Measurements from ENCODE around the gene SOX11.
"Not testable (repeated sequence)": the region's sequence is repeated elsewhere in the genome, so short reads cannot be mapped to it uniquely, and the experiment has no call there.

SOX11 gene

DNA sequence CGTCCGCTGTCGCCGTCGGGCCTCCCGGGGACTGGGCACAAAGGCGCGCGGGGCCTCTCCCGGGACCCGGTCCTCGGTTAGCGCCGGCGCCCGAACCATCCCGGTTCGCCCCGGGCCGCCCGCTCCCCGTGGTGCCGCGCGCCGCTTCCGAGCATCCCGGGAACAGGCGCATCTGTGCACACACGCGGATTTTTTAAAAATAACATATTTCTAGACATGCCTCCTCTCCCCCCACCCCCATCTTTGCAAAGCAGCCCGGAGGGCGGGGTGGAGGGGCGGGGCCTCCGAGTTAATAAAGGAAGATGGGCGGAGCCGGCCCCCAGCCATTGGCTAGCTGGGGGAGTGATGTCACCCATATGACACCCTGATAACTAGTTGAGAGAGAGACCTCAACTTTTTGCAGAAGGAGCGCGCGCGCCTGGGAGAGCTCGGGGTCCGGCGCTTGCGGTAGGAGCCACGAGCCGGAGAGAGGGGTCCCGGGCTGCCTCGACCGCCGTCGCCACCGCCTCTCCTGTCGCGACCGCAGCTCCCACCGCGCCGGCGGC is at the start of gene SOX11:
Gene SOX11, plus strand, starts transcription at position 400 of the 545 bp plus-strand sequence. CDS start 338 bp downstream, outside the sequence.
- DNase-seq = peak; percentile 18

GRCh38 chr2:5652734-5653133 is 39.5 kb upstream of the SOX11 start:
- not testable (repeated sequence) for DNase-seq

- not testable (repeated sequence) for DNase-seq
These were observed 38.4 kb upstream of the SOX11 start for GRCh38 chr2:5653756-5654155.

DNA sequence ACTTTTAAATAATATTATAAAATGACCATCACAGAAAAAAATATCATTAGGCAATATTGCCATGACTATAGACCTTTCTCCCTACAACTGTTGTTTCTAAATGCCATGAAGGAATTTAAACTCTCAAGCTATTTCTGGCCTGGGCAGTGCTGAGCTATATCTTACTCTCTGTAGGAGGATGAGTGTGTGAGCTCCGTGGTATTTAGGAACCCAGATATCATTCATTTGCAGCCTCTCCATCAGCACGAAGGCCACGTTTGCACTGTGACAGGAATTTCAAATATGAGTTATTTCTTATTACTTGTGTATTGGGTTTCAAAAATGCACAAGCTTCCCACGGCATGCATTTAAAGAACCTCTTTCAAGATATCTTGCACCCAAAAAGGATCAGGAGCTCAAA is 35.0 kb upstream of the SOX11 start:
- DNase-seq = no peak

DNA sequence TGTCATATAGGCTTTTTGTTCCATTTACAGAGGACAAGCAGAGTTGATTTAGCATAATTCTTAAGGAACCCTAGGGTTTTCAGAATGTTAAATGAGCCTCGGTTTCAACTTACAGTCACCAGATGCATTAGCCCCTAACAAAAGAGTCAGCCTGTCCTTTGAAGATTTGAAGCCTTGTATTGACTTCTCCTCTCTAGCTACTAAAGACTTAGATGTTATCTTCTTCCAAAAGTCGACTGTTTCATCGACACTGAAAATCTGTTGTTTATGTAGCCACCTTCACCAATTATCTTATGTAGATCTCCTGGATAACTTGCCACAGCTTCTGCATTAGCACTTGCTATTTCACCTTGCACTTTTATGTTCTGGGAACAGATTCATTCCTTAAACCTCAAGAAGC is 31.6 kb upstream of the SOX11 start:
- no peak for DNase-seq

GRCh38 chr2:5661362-5661761 is 30.8 kb upstream of the SOX11 start:
- DNase-seq = no peak

- DNase-seq = no peak
These were observed 27.9 kb upstream of the SOX11 start for GRCh38 chr2:5664278-5664681.

DNA sequence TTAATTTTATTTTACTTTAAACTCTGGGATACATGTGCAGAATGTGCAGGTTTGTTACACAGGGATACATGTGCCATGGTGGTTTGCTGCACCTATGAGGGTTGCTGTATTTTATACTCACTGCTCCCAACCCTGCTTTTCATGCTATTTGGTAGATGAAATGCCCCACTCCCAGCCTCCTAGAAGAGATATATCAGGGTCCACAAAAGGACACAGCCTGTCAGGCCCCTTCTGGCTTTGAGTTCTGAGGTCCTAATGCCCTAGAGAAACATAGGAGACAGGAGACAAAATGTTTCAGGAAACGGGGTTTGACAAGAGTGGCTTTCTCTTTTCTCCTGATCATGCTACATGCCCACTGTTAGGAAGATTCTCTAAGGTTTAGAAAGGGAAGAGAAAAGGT is 27.1 kb upstream of the SOX11 start:
- DNase-seq = no peak

DNA sequence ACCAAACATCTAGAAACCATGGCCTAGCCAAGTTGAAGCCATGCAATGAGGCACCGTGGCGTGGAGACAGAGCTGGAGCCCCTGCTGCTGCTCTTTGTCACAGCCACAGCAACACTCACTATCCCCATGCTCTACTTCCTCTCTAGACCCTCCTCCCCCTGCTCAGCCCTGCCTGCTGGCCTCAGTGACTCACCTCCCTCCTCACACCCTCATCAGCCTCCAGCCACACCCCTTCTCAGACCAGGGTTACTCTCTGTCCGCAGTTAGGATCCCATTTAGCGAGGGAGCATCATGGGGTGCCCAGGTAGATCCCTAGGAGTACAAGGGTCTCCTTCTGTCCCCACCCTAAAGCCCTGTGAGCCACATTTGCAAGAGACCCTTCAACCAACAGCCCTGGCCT is 25.4 kb upstream of the SOX11 start:
- DNase-seq = no peak

GRCh38 chr2:5667655-5668054 is 24.5 kb upstream of the SOX11 start:
- DNase-seq = not testable (repeated sequence)

DNA sequence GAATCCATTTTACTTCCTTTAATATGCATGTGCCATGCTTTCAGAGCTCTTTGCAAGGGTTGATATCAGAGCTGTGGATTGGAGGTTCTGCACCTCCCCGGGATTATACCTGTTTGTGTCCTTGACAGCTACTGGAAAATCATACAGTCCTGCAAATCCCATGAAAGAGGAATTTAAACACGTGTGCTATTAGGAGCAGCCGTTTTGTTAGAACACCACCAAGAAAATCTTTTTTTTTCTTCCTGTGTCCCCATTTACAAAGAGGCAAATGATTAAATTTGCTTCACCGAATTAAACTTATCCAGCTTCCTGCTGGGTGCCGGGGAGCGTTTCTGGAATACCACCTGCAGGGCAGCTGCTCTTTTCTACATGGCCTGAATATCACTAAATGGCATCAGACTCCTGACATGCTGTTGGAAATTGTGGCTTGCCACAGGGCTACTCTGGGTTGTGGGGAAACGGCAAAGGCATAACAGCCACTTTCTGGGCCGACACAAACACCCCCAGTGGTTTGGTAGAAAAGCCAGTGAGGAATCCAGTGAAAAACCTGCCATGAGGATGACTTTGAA is 23.4 kb upstream of the SOX11 start:
- no peak for DNase-seq

DNA sequence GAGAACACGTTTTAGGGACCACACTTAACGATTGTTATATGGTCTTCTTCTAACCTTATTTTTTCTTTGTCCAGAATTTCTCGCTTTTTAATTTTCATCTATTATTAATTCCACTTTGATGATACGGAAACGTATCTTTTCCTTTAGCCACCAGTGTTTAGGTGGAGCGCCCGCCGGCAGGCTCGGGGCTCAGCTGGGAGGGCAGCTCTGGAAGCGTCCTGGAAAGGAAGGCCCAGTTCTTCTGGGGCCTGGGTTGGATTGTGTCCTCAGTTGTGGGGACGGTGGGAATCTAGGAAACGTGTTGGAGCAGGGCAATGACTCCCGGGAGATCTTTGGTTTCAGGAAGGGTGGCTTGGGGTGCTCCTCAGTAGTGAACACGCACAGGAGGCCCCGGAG is 19.4 kb upstream of the SOX11 start:
- no peak for DNase-seq

- DNase-seq = no peak
These were observed 18.8 kb upstream of the SOX11 start for GRCh38 chr2:5673145-5674025.

GRCh38 chr2:5674026-5674340 is 18.2 kb upstream of the SOX11 start:
- no peak for DNase-seq

DNA sequence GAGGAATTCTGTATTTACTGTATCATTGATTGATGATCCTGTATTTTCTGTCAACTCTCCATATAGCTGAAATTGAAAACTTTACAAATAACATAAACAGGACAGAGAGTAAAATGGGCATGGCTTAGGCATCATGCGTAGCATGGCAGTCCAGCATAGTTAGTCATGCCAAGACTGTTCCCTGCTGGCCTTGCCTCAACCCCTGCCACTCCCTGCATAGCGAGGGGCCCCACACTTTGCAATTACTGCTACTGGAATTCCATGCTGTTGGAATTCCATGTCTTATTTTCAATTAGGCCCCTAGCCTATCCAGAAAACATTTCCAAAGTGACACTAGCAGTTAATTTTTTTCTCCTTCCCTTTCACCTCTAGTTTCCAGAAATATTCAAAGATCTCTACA is 15.1 kb upstream of the SOX11 start:
- no peak for DNase-seq

DNA sequence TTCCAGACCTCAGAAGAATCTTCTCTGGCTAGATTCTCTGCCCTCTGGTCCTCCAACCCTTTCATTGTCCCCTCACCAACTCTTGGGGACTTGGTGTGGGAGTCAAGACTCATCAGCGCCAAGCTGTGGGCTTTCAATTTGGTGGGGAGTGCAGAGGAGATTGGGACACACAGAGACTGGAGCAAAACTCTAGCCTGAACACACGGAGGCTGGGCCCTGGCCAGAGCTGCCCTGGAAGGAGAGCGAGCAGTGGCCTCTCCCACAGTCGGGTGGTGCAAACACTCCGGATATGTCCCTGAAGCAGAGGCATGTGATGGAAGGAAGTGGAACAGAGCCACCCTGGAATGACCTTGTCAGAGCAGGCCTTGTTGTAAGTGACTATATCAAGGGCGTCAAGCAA is 8.7 kb upstream of the SOX11 start:
- no peak for DNase-seq

DNA sequence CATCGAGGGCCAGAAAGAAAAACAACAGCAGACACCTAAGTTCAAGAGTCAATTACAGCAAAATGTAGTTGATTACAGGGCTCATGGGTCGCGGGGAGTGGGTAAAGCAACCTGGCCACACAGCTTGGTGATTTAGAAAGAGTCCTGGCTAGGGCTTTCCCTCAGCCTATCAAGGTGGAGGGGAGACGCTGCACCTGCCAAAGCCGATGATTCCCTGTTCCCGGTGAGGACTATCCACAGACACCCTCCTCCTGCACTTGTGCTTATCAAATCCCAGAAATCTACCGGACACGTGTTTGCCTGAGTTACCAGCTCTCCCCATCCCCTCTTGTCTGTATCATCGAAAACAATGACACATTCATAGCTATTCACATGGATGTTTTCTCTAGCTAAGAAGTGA is 7.0 kb upstream of the SOX11 start:
- DNase-seq = no peak

- DNase-seq = no peak
These were observed 6.1 kb upstream of the SOX11 start for GRCh38 chr2:5686068-5686467.

GRCh38 chr2:5686536-5686935 is 5.6 kb upstream of the SOX11 start:
- no peak for DNase-seq

DNA sequence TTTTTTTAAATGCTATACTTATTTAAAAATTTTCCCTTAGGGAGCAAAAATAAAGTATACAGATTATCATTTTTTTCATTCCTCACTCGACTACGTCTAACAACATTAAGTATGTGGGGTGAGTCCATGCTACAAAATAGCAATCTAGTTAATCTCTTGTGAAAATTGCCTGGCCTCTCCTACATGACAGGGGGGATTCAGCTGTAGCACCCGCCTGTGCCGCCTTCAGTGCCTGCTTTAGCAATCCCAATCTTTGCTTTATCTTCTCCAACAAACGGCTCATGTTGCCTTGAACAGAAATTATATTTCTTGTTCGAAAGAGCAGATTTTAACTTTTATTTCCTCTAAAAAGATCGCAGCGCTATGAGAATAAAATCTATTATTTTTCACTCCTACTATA is 2.4 kb upstream of the SOX11 start:
- no peak for DNase-seq

DNA sequence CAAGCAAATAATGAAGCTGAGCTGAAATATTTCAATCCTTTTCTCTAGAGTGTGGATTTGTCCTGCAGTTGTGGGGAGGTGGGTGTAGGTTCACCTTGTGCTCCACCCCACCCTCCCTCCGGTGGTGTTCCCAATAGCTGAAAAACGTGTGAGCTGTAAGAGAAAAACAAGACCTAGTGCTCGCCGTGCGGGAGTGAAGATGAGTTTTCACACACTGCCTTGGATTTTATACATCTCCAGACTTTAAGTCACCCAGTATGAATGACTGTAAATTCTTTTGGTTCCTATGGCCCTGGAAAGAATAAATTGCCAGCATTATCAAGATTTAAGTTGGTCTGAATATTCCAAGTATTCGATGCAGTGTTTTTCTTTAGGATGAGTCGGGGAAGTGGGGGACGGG is 1.9 kb upstream of the SOX11 start:
- no peak for DNase-seq

- no peak for DNase-seq
These were observed 1.4 kb upstream of the SOX11 start for GRCh38 chr2:5690718-5691220.

DNA sequence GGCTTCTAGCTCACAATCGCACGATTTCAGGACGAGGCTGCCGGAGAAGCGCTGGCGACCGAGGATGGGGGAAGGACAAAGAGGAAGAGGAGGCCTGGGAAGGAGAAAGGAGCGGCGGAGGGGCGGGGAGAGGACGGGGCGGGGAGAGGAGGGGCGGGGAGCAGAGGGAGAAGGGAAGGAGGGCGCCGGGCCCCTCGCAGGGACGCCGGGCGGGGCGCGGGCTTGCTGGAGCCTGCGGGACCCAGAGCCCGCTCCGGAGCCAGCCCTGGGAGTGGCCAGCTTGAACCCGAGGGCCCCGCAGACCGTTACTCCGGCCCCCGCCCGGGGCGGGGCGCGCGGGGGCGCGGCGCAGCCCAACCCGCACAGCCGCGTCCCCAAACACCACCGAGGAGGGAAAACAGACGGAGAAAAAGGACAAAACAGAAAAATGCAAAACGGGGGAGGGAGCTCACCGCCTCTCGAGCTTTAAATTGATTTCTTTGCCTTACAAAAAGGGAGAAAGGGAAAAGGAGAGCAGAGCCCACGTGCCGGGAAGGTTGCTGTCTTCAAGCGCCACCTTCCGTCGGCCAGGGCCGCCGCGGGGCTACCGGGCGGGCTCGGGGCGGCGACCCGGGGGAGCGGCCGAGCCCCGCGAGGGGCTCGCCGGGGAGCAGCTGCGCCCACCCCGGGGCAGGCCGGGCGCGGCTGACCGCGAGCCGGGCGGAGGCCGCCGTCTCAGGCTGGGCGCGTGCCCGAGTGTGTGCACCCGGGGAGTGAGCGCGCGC is 781 bp upstream of the SOX11 start:
- no peak for DNase-seq

Data from DMS 273 treated with DMSO at 0.1 percent for 48 hours (cell line).